Adrenal gland (tissue), 12 donors: ENCODE results near the gene GTF2A1. TPM values are rescaled to one million over a fixed set of nuclear protein-coding genes. Genes with fewer than 3 reads are reported as not detected.
"Not testable (repeated sequence)": the region's sequence is repeated elsewhere in the genome, so short reads cannot be mapped to it uniquely, and the experiment has no call there.

ENCODE experiments used
- DNase-seq, 7 donors: peaks; one replicate each; pipeline ENCODE4 v3.0.0-alpha.2; 2019 to 2020
- H3K27ac ChIP-seq, 5 donors: fragments of 200-600 bp; sonication (generic) in 4 of 5; 1 replicate in 3 of 5; 2 replicates in 2 of 5; pipeline versions ENCODE4 v1.5.1 to v1.8.0; 2016 to 2020; ENCODE audit warnings: mild to moderate bottlenecking in 1 of 5
- H3K27me3 ChIP-seq: fragments of 200-600 bp; 2 replicates; pipeline ENCODE4 v1.8.0; 2021
- H3K36me3 ChIP-seq, 2 donors: fragments of 200-600 bp; replicated peaks in 1 of 2; 1 replicate in 1 of 2; 2 replicates in 1 of 2; pipeline versions ENCODE4 v1.5.1 to v1.8.0; 2018 to 2022
- H3K4me1 ChIP-seq, 2 donors: fragments of 200-600 bp; replicated peaks in 1 of 2; 1 replicate in 1 of 2; 2 replicates in 1 of 2; pipeline versions ENCODE4 v1.5.1 to v1.8.0; 2018 to 2021
- H3K4me3 ChIP-seq, 4 donors: fragments of 200-600 bp; sonication (generic) in 3 of 4; one replicate each; pipeline ENCODE4 v1.5.1; 2016 to 2018
- H3K9me3 ChIP-seq, 3 donors: fragments of 200-600 bp; sonication (generic) in 1 of 3; replicated peaks in 1 of 3; 1 replicate in 2 of 3; 2 replicates in 1 of 3; pipeline versions ENCODE4 v1.5.1 to v1.8.0; 2016 to 2021
- POLR2A ChIP-seq, 2 donors: fragments of 450-650 bp; IDR thresholded peaks; one replicate each; pipeline ENCODE4 v1.6.1; 2017; ENCODE audit warnings: antibody characterized with exemption in 2 of 2, mild to moderate bottlenecking in 2 of 2, moderate library complexity in 1 of 2
- WGBS, 4 donors: extraction: QIAGEN DNeasy Blood & Tissue Kit in 2 of 4; methylation state at CpG; one replicate each; pipeline versions ENCODE4 v1.1.5 to v1.1.7; 2013 to 2017; 5-methylcytosine and 5-hydroxymethylcytosine counted together
- intact Hi-C, 2 donors: fragments of 100-400 bp; cut with DNase I; formaldehyde crosslinking; loops; one replicate each; pipeline versions ENCODE4 v1.14.1 to v1.15.0; 2022 to 2023
- polyA plus RNA-seq, 3 donors: library from polyadenylated mRNA; stranded (reverse); fragments of 200-250 nt in 2 of 3; fragments of 350-450 nt in 1 of 3; fragmentation: Illumina TruSeq in 1 of 3; extraction: RNeasy Lipid Tissue Mini Kit (QIAGEN cat#74804) in 1 of 3; gene quantifications; one replicate each; pipeline ENCODE4 v1.2.3, GENCODE V29; 2013 to 2014
- total RNA-seq, 9 donors: library from RNA; depleted of rRNA in 4 of 9; stranded (reverse); fragments of >200 nt in 4 of 9; fragments of 120-200 nt in 1 of 9; fragmentation: NEBNext Ultra II Directional in 1 of 9; extraction: Animal tissue kit (Norgen Biotek cat#: 25700) in 1 of 9; gene quantifications; one replicate each; pipeline versions ENCODE4 v1.1.0 to v1.2.4, GENCODE V29; 2013 to 2023
- TF ChIP-seq, protein P1 (sequence below), 6 experiments: fragments of 450-650 bp in 4 of 6; fragments of 200-600 bp in 2 of 6; sonication (generic) in 1 of 6; IDR thresholded peaks; 1 replicate in 5 of 6; 2 replicates in 1 of 6; pipeline versions ENCODE4 v1.5.1 to v1.8.0; 2016 to 2021; ENCODE audit warnings: antibody characterized with exemption in 6 of 6, mild to moderate bottlenecking in 2 of 6, moderate library complexity in 1 of 6
- donor health status: healthy with polysubstance abuse.
- donor health status: Bipolar disorder and iron deficiency.
- donor health status: DM: yes; HTN: yes; CAD: no.
- donor health status: DM: no; HTN: no; CAD: no.
- donor health status: DM: no; HTN: no; CAD: no.
- donor health status: DM: yes; HTN: yes; CAD: no.

Gene GTF2A1
- total and polyA plus RNA-seq, 12 donors, result 4.3 to 51.4 (median 29.4) TPM

DNA sequence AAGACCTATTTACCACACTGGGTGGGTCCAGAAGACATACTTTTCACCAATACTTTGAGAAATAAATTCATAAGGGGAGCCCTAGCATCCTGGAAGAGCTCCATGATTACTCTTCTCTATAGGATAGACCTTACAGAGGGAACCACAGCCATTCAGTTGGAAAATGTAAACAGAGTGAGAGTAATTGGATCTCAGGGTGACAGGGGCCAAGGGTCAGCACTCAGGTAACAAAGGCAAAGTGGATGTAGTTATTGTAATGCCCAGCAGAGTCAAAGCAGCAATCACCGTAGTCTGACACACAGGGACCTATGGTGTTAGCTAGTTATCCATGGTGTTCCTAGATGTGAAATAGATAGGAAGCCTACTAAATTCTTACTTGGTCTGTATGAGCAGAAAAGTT is 10.8 kb upstream of the GTF2A1 start:
- H3K9me3 ChIP-seq, result no peaks in the 10 kb centered on the region
- TF ChIP-seq POLR2A (IDR thresholded peaks at IDR 0.05), result no peak
- TF ChIP-seq, protein P1, sequence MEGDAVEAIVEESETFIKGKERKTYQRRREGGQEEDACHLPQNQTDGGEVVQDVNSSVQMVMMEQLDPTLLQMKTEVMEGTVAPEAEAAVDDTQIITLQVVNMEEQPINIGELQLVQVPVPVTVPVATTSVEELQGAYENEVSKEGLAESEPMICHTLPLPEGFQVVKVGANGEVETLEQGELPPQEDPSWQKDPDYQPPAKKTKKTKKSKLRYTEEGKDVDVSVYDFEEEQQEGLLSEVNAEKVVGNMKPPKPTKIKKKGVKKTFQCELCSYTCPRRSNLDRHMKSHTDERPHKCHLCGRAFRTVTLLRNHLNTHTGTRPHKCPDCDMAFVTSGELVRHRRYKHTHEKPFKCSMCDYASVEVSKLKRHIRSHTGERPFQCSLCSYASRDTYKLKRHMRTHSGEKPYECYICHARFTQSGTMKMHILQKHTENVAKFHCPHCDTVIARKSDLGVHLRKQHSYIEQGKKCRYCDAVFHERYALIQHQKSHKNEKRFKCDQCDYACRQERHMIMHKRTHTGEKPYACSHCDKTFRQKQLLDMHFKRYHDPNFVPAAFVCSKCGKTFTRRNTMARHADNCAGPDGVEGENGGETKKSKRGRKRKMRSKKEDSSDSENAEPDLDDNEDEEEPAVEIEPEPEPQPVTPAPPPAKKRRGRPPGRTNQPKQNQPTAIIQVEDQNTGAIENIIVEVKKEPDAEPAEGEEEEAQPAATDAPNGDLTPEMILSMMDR (IDR thresholded peaks at IDR 0.05), result no peak
- no peak overlapping the region for H3K4me3 ChIP-seq
- 43 to 94% (median 84%) methylated on average over 1 of the region's 1 CpG for WGBS, 4 donors
- no peaks in the 10 kb centered on the region for H3K4me1 ChIP-seq
- no peak for DNase-seq
- H3K27ac ChIP-seq, result no peak overlapping the region
- H3K27me3 ChIP-seq, result no peaks in the 10 kb centered on the region
- intact Hi-C loops, result no loop called here
- no peaks in the 10 kb centered on the region for H3K36me3 ChIP-seq

GRCh38 chr14:81224222-81224621 is 3.5 kb upstream of the GTF2A1 start:
- intact Hi-C loops, result no loop called here

GRCh38 chr14:81223788-81224187 is 3.0 kb upstream of the GTF2A1 start:
- peaks cover 0 to 11% of the 10 kb centered on the region in 2 donors for H3K4me1 ChIP-seq
- H3K4me3 ChIP-seq, intact Hi-C loops, H3K9me3 ChIP-seq, H3K27me3 ChIP-seq, H3K36me3 ChIP-seq, DNase-seq, H3K27ac ChIP-seq: not testable (repeated sequence)
- WGBS, 4 donors, result 92 to 98% (median 95%) methylated on average over 7 of the region's 7 CpGs

More at GRCh38 chr14:81224222-81224621, 3.5 kb upstream of the GTF2A1 start:
- H3K9me3 ChIP-seq, result no peaks in the 10 kb centered on the region
- no peaks in the 10 kb centered on the region for H3K27me3 ChIP-seq
- H3K4me3 ChIP-seq, result no peak overlapping the region
- TF ChIP-seq, protein P1 (IDR thresholded peaks at IDR 0.05), result no peak
- no peak for TF ChIP-seq POLR2A (IDR thresholded peaks at IDR 0.05)
- H3K27ac ChIP-seq, result no peak overlapping the region
- no peak for DNase-seq
- no peaks in the 10 kb centered on the region for H3K36me3 ChIP-seq
- 77 to 93% (median 89%) methylated on average over 1 of the region's 1 CpG for WGBS, 4 donors
- peaks cover 0 to 10% of the 10 kb centered on the region in 2 donors for H3K4me1 ChIP-seq

DNA sequence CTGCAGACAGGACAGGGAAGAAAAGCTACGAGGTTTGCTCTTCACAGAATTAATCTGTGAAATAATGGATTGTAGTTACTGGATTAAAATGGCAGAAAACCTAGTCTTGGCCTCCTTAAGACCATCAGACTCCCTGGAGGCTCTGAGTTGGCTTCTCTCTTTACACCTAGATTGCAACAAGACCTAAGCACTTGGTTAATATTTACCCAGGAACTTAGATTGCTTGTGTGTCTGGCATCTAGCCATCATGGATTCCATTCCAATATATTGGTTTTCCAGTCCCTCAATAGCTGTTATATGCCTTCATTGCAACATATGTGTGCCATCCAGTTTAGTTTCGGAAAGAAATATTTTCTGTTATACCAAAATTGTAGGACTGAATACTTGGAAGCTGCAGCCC is 1.9 kb upstream of the GTF2A1 start:
- WGBS, 4 donors, result 91 to 96% (median 93%) methylated on average over 2 of the region's 2 CpGs
- H3K27me3 ChIP-seq, result no peaks in the 10 kb centered on the region
- no peaks in the 10 kb centered on the region for H3K36me3 ChIP-seq
- no peak for DNase-seq
- no peak overlapping the region for H3K4me3 ChIP-seq
- TF ChIP-seq, protein P1 (IDR thresholded peaks at IDR 0.05), result no peak
- no peak for TF ChIP-seq POLR2A (IDR thresholded peaks at IDR 0.05)
- H3K27ac ChIP-seq, result peak overlapping the region in 1 of 5 donors; percentile 98
- intact Hi-C loops, result no loop called here
- no peaks in the 10 kb centered on the region for H3K9me3 ChIP-seq
- peaks cover 0 to 22% of the 10 kb centered on the region in 2 donors for H3K4me1 ChIP-seq

DNA sequence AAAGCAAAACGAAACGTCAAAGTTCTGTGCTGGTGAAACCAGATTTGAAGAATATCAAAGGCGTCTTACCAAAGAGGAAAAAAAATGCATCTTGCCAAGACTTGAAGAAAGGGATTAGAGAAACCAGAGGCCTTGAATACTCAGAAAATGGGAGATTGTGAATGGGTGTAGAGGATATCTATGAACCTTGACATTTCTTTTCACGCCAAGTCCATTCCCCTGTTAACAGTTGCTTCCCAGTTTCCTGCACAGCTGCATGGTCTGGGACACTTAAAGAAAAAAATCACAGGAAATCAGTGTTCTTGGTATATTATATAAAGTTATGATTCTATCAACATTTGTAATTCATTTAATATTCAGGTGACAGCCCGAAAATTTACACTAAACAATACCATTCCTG is 1.4 kb upstream of the GTF2A1 start:
- 48 to 54% (median 52%) methylated on average over 5 of the region's 5 CpGs for WGBS, 4 donors
- Histone ChIP-seq H3K27me3 (no peaks in the 10 kb centered on the region), H3K4me1 (peaks cover 4 to 28% of the 10 kb centered on the region in 2 donors), H3K9me3 (no peaks in the 10 kb centered on the region), H3K27ac (peak overlapping the region; percentile 93 to 99 (median 97)), H3K36me3 (no peaks in the 10 kb centered on the region), H3K4me3 (peak overlapping the region in 1 of 4 donors; percentile 80)
- intact Hi-C loops, result no loop called here
- TF ChIP-seq, protein P1 (IDR thresholded peaks at IDR 0.05), result no peak
- TF ChIP-seq POLR2A (IDR thresholded peaks at IDR 0.05), result no peak
- DNase-seq, result no peak
